EL (cell line): ENCODE data around the gene KCNK13.

Experiments
- DNase-seq: peaks from one replicate; pipeline ENCODE4 v3.0.0-alpha.2; 2016

Gene KCNK13

GRCh38 chr14:90137807-90138206, 76.0 kb downstream of the KCNK13 start:
- peak; percentile 54 for DNase-seq

DNA sequence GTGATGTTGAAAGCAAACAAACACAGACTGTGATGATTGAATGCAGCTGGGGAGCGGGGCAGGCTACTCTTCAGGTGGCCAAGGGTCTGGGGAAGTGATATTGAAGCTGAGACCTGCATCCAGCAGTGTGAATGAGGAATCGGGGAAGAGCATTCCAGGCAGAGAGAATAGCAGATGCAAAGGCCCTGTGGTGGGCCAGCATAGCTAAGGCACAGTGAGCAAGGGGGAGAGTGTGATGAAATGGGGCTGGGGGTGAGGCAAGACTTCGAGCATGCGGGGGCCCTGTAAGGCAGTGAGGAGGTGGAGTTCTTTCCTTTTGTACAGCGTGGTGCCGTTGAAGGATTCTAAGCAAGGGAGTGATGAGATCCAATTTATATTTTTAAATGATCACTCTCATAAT, 77.4 kb downstream of the KCNK13 start:
- DNase-seq = no peak

GRCh38 chr14:90140298-90140955, 78.6 kb downstream of the KCNK13 start:
- DNase-seq = peak; percentile 52

DNA sequence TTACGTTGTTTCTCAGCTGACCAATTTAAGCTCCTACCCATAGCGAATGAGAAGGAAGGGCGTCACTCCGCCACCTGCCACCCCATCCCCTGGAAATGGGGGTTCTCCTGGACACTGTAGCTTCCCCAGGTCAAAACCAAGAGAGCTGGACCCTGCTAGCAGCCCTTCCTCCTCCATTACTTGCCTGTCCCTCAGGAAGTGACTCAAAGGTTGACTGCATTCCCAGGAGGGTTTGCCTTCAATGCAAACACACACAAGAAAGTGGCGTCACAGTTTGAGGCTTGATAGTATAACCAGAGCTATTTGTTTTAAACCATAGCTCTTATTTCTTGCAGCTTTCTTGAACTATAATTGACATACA, 79.1 kb downstream of the KCNK13 start:
- peak; percentile 72 for DNase-seq

GRCh38 chr14:90153429-90153828, 91.6 kb downstream of the KCNK13 start:
- no peak for DNase-seq

GRCh38 chr14:90154110-90154509, 92.3 kb downstream of the KCNK13 start:
- no peak for DNase-seq

- no peak for DNase-seq
These were observed 97.4 kb downstream of the KCNK13 start for GRCh38 chr14:90159146-90159545.

DNA sequence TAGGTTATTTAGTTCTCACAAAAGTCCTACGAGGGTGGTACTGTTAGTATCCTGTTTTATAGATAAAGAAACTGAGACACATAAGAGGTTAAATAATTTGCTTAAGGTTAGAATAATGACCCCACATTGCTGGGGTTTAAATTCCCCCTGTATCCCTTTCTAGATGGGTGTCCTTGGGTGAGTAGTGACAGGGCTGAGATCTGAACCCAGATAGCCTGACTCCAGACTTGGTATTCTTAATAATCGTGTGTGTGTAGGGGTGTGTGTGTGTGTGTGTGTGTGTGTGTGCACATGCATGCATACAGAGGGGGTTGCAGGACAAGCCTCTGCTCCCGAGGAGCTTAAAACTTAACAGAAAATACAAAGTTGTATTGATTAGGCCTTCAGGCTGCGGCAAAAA, 97.9 kb downstream of the KCNK13 start:
- DNase-seq = no peak

GRCh38 chr14:90161129-90161528, 99.3 kb downstream of the KCNK13 start:
- DNase-seq = no peak

DNA sequence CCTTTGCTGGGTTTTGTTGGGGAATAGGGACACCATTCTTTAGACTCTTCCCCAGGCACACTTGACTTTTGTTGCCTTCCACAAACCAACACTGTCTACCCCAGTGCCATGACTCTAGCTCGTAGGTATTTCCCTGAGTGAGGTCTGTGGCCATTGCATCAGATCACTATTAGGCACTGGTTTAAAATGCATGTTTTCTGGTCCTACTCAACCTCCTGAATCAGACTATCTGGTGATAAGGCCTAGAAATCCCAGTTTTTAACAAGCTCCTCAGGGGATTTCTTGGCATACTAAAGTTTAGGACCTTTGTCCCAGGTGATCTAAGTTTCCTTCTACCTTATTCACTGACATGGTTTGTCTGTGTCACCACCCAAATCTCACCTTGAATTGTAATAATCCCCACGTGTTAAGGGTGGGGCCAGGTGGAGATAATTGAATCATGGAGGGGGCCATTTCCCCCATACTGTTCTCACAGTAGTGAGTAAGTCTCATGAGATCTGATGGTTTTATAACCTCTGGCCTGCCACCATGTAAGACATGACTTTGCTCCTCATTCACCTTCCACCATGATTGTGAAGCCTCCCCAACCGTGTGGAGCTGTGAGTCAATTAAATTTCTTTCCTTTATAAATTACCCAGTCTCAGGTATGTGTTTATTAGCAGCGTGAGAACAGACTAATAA, 106.8 kb downstream of the KCNK13 start:
- DNase-seq = peak; percentile 68

- no peak for DNase-seq
These were observed 113.8 kb downstream of the KCNK13 start for GRCh38 chr14:90175631-90176030.

- DNase-seq = peak; percentile 66
These were observed 115.9 kb downstream of the KCNK13 start for GRCh38 chr14:90177539-90178189.

DNA sequence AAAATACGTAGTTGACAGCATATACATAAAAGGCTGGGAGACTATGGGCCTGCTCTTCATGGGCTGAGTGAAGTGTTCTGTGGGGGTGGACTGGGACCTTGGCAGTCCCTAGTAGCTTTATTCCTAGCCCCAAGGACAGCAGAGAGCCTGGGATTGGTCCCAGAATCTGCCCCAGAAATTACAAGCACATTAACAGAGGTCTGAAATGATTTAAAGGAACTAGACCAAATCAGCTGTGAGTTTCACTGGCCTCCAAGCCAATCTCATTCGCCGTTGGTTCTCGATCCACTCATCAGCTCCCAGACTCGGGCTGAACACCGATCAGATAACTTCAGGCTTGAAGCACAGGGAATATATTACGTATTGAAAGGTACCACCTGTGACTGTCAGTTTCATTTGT, 117.6 kb downstream of the KCNK13 start:
- no peak for DNase-seq

- no peak for DNase-seq
These were observed 118.3 kb downstream of the KCNK13 start for GRCh38 chr14:90179809-90180779.

GRCh38 chr14:90184094-90184493, 122.3 kb downstream of the KCNK13 start:
- DNase-seq = no peak

- no peak for DNase-seq
These were observed 122.9 kb downstream of the KCNK13 start for GRCh38 chr14:90184571-90185266.

DNA sequence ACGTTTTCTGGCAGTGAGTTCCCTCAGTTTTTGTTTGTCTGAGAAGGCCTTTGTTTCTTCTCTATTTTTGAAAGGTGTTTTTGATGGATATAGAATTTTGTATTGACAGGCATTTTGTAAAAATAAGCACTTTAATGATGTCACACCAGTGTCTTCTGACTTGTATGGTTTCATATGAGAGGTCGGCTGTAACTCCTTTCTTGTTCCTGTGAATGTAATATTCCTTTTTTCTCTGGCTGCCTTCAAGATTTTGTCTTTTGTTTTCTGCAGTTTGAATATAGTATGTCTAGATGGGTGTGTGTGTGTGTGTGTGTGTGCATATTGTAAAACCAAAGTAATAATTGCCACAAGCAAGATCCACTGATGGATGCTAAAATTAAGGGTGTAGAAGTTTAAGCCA, 126.8 kb downstream of the KCNK13 start:
- DNase-seq = no peak

GRCh38 chr14:90191154-90191553, 129.4 kb downstream of the KCNK13 start:
- no peak for DNase-seq

DNA sequence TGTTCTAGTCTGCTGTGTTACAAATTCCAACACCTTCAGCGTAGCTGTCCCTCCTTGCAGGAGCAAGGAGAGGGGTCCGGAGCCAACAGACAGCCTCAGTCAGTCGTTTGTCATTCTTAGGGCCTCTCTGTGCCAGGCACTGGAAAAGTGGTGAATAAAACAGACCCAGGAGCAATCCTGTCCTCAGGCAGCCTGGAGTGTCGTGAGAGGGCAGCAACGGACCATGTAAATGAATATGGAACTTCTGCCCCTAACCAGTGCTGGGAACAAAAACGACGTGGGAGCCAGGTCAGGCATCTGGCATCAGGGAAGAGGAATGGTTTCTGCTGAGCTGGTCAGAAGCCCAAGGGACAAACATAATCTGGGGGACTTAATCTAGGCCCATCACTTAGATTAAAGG, 129.8 kb downstream of the KCNK13 start:
- DNase-seq = no peak

GRCh38 chr14:90193925-90194324, 132.1 kb downstream of the KCNK13 start:
- DNase-seq = no peak

- DNase-seq = no peak
These were observed 132.9 kb downstream of the KCNK13 start for GRCh38 chr14:90194706-90195105.

- DNase-seq = no peak
These were observed 136.8 kb downstream of the KCNK13 start for GRCh38 chr14:90198541-90199060.
